ENCODE measurements around the gene NEDD4. TPM values are rescaled to one million over a fixed set of nuclear protein-coding genes. Genes with fewer than 3 reads are reported as not detected.

The NEDD4 gene
- total RNA-seq, 4 donors from 2014 or later: 3.6 to 15.0 (median 14.4) TPM

GRCh38 chr15:55990998-55991397 lies 2.4 kb downstream of the NEDD4 start:
- in situ Hi-C loops (cut with MboI; ENCODE audit: low pct_ligation_motif_present in 1 of 4, low pct_unique_long_range_greater_than_20kb in 1 of 4, low sequenced_read_pairs in 3 of 4) (no loop called here), intact Hi-C loops (cut with DNase I; ENCODE audit: low total_unique reads) (no loop called here)
- H3K36me3 ChIP-seq: no peaks in the 10 kb centered on the region
- 95 to 100% methylated on average over 1 of the region's 1 CpG for WGBS, 2 donors (ENCODE audit: low coverage in 1 of 2)
- no peaks in the 10 kb centered on the region for H3K9me3 ChIP-seq
- TF ChIP-seq EP300 (IDR thresholded peaks at IDR 0.05; ENCODE audit: low read depth): no peak
- TF ChIP-seq POLR2A (IDR thresholded peaks at IDR 0.05): no peak
- no peak for TF ChIP-seq POLR2AphosphoS5 (IDR thresholded peaks at IDR 0.05)
- no peak for TF ChIP-seq CTCF (IDR thresholded peaks at IDR 0.05)
- H3K4me3 ChIP-seq: no peak overlapping the region
- H3K4me1 ChIP-seq: peaks cover 7 to 25% (median 10%) of the 10 kb centered on the region in 4 donors
- no peaks in the 10 kb centered on the region for H3K27me3 ChIP-seq
- no peak for DNase-seq
- H3K27ac ChIP-seq: no peak overlapping the region

GRCh38 chr15:55990516-55990915 lies 2.9 kb downstream of the NEDD4 start:
- DNase-seq: no peak
- TF ChIP-seq POLR2A (IDR thresholded peaks at IDR 0.05): no peak
- no peak for TF ChIP-seq CTCF (IDR thresholded peaks at IDR 0.05)
- no peak for TF ChIP-seq EP300 (IDR thresholded peaks at IDR 0.05; ENCODE audit: low read depth)
- no peak for TF ChIP-seq POLR2AphosphoS5 (IDR thresholded peaks at IDR 0.05)
- Histone ChIP-seq H3K27me3 (no peaks in the 10 kb centered on the region), H3K9me3 (no peaks in the 10 kb centered on the region), H3K4me1 (peaks cover 7 to 25% (median 10%) of the 10 kb centered on the region in 4 donors), H3K27ac (no peak overlapping the region), H3K4me3 (no peak overlapping the region), H3K36me3 (no peaks in the 10 kb centered on the region)
- 80 to 90% methylated on average over 2 of the region's 2 CpGs for WGBS, 2 donors (ENCODE audit: low coverage in 1 of 2)
- in situ Hi-C loops (cut with MboI; ENCODE audit: low pct_ligation_motif_present in 1 of 4, low pct_unique_long_range_greater_than_20kb in 1 of 4, low sequenced_read_pairs in 3 of 4): no loop called here
- intact Hi-C loops (cut with DNase I; ENCODE audit: low total_unique reads): no loop called here

- intact Hi-C loops (cut with DNase I; ENCODE audit: low total_unique reads) (no loop called here), in situ Hi-C loops (cut with MboI; ENCODE audit: low pct_ligation_motif_present in 1 of 4, low pct_unique_long_range_greater_than_20kb in 1 of 4, low sequenced_read_pairs in 3 of 4) (no loop called here)
- peaks cover 7 to 21% (median 8%) of the 10 kb centered on the region in 4 donors for H3K4me1 ChIP-seq
These were observed 4.0 kb downstream of the NEDD4 start for GRCh38 chr15:55989383-55989782.

GRCh38 chr15:55981582-55982249 lies 11.7 kb downstream of the NEDD4 start:
- no peak overlapping the region for H3K27ac ChIP-seq
- in situ Hi-C loops (cut with MboI; ENCODE audit: low pct_ligation_motif_present in 1 of 4, low pct_unique_long_range_greater_than_20kb in 1 of 4, low sequenced_read_pairs in 3 of 4): no loop called here
- H3K27me3 ChIP-seq: no peaks in the 10 kb centered on the region
- TF ChIP-seq CTCF (IDR thresholded peaks at IDR 0.05) (no peak), EP300 (IDR thresholded peaks at IDR 0.05; ENCODE audit: low read depth) (no peak), POLR2A (IDR thresholded peaks at IDR 0.05) (no peak), POLR2AphosphoS5 (IDR thresholded peaks at IDR 0.05) (no peak)
- intact Hi-C loops (cut with DNase I; ENCODE audit: low total_unique reads): no loop called here
- H3K9me3 ChIP-seq: no peaks in the 10 kb centered on the region
- no peak overlapping the region for H3K4me3 ChIP-seq
- H3K4me1 ChIP-seq: no peaks in the 10 kb centered on the region
- H3K36me3 ChIP-seq: no peaks in the 10 kb centered on the region
- 71 to 83% methylated on average over 2 of the region's 2 CpGs for WGBS, 2 donors (ENCODE audit: low coverage in 1 of 2)
- DNase-seq: no peak

More at GRCh38 chr15:55989383-55989782, 4.0 kb downstream of the NEDD4 start:
- no peaks in the 10 kb centered on the region for H3K9me3 ChIP-seq
- 82% methylated on average over 2 of the region's 2 CpGs; no CpG with 5 or more reads in 1 of the 2 donors for WGBS, 2 donors (ENCODE audit: low coverage in 1 of 2)
- H3K27ac ChIP-seq: no peak overlapping the region
- no peaks in the 10 kb centered on the region for H3K36me3 ChIP-seq
- TF ChIP-seq EP300 (IDR thresholded peaks at IDR 0.05; ENCODE audit: low read depth): no peak
- TF ChIP-seq CTCF (IDR thresholded peaks at IDR 0.05): no peak
- TF ChIP-seq POLR2AphosphoS5 (IDR thresholded peaks at IDR 0.05): no peak
- TF ChIP-seq POLR2A (IDR thresholded peaks at IDR 0.05): no peak
- no peak overlapping the region for H3K4me3 ChIP-seq
- no peaks in the 10 kb centered on the region for H3K27me3 ChIP-seq
- no peak for DNase-seq
